H1 (cell line): ENCODE results near the gene RPL36AL. TPM values are rescaled to one million over a fixed set of nuclear protein-coding genes. Genes with fewer than 3 reads are reported as not detected.
A peak's percentile ranks its signal among the peaks of the same experiment; 100 is the strongest.

Experiments
- CTCF ChIA-PET: fragments of 300-600 bp; sonication (Branson Sonifier 250); formaldehyde crosslinking; loops from one replicate; lab custom pipeline; 2021; ENCODE audit not compliant: partially characterized antibody; lab: Charles Lee
- POLR2A ChIA-PET: fragments of 300-600 bp; sonication (Branson Sonifier 250); formaldehyde crosslinking; loops from one replicate; lab custom pipeline; 2021; ENCODE audit warnings: inconsistent platforms; ENCODE audit not compliant: partially characterized antibody; lab: Charles Lee
- DNase-seq, 2 experiments: peaks; one replicate each; pipeline versions ENCODE4 v3.0.0 to v3.0.0-alpha.2; 2010 to 2022; ENCODE audit warnings: low spot score in 2 of 2, low read depth in 1 of 2, mixed read lengths in 1 of 2
- FAIRE-seq: peaks from 2 replicates; lab custom pipeline; 2011; peaks lifted over from hg19 to GRCh38; lab: Jason Lieb, UNC
- H2AFZ ChIP-seq: 2 replicates; pipeline ENCODE4 v1.8.1; 2012; ENCODE audit warnings: low read length, inconsistent platforms
- H2AK5ac ChIP-seq: 2 replicates; pipeline ENCODE4 v1.6.1; 2013; ENCODE audit warnings: low read depth, low read length
- H2BK120ac ChIP-seq: replicated peaks from 2 replicates; pipeline ENCODE3; 2013; ENCODE audit warnings: low read depth, low read length, inconsistent platforms
- H2BK12ac ChIP-seq: 2 replicates; pipeline ENCODE4 v1.6.1; 2013; ENCODE audit warnings: low read depth, low read length
- H2BK15ac ChIP-seq: 2 replicates; pipeline ENCODE4 v1.6.1; 2013; ENCODE audit warnings: low read length
- H2BK20ac ChIP-seq: 2 replicates; pipeline ENCODE4 v1.6.1; 2013; ENCODE audit warnings: low read length
- H2BK5ac ChIP-seq: 2 replicates; pipeline ENCODE4 v1.6.1; 2013; ENCODE audit warnings: low read depth, low read length
- H3K14ac ChIP-seq: 2 replicates; pipeline ENCODE4 v1.6.1; 2013; ENCODE audit warnings: inconsistent platforms; ENCODE audit not compliant: insufficient read length
- H3K18ac ChIP-seq: 2 replicates; pipeline ENCODE4 v1.6.1; 2013; ENCODE audit warnings: low read length; ENCODE audit errors: extremely low read depth
- H3K23ac ChIP-seq: 2 replicates; pipeline ENCODE4 v1.6.1; 2013; ENCODE audit warnings: inconsistent platforms; ENCODE audit not compliant: insufficient read length
- H3K23me2 ChIP-seq: 2 replicates; pipeline ENCODE4 v1.6.1; 2013; ENCODE audit warnings: low read depth, low read length
- H3K27ac ChIP-seq: 2 replicates; pipeline ENCODE4 v1.6.1; 2011; ENCODE audit warnings: low read depth, low read length, inconsistent platforms
- H3K27me3 ChIP-seq, 4 experiments: replicated peaks in 1 of 4; 1 replicate in 1 of 4; 2 replicates in 3 of 4; pipeline versions ENCODE4 v1.6.1 to v1.8.1; 2011 to 2013; ENCODE audit warnings: low read length in 3 of 4, mild to moderate bottlenecking in 3 of 4, inconsistent platforms in 2 of 4, mixed read lengths in 2 of 4, moderate library complexity in 1 of 4; ENCODE audit not compliant: control insufficient read depth in 3 of 4, insufficient read depth in 3 of 4; ENCODE audit errors: extremely low read depth in 1 of 4
- H3K36me3 ChIP-seq, 4 experiments: 2 replicates each; pipeline versions ENCODE4 v1.6.1 to v1.8.1; 2011 to 2013; ENCODE audit warnings: mild to moderate bottlenecking in 4 of 4, low read length in 3 of 4, moderate library complexity in 2 of 4, control low read depth in 1 of 4, inconsistent platforms in 1 of 4; ENCODE audit not compliant: insufficient read depth in 4 of 4, control insufficient read depth in 2 of 4
- H3K4ac ChIP-seq: replicated peaks from 2 replicates; pipeline ENCODE3; 2013; ENCODE audit warnings: low read length, low read depth, mixed read lengths, inconsistent platforms; ENCODE audit not compliant: insufficient read length
- H3K4me1 ChIP-seq, 4 experiments: replicated peaks in 1 of 4; 1 replicate in 1 of 4; 2 replicates in 3 of 4; pipeline versions ENCODE4 v1.6.1 to v1.8.1; 2011 to 2013; ENCODE audit warnings: low read length in 3 of 4, inconsistent platforms in 2 of 4, mixed read lengths in 1 of 4; ENCODE audit not compliant: insufficient read depth in 4 of 4, control insufficient read depth in 3 of 4
- H3K4me2 ChIP-seq, 2 experiments: 2 replicates each; pipeline versions ENCODE4 v1.6.1 to v1.8.1; 2011 to 2013; ENCODE audit warnings: low read depth in 2 of 2, low read length in 2 of 2, control low read depth in 1 of 2, inconsistent platforms in 1 of 2, mild to moderate bottlenecking in 1 of 2; ENCODE audit not compliant: insufficient read depth in 1 of 2
- H3K4me3 ChIP-seq, 4 experiments: fragments of 200-600, 300-600 bp in 1 of 4; sonication (generic), shearing (Covaris generic), sonication (Bioruptor Twin) in 1 of 4; 2 replicates each; pipeline versions ENCODE4 v1.5.1 to v1.8.1; 2011 to 2016; ENCODE audit warnings: low read length in 4 of 4, low read depth in 3 of 4, control low read depth in 2 of 4, inconsistent platforms in 2 of 4, mild to moderate bottlenecking in 2 of 4, mixed read lengths in 1 of 4, moderate library complexity in 1 of 4; ENCODE audit not compliant: insufficient read depth in 2 of 4; ENCODE audit errors: extremely low read depth in 1 of 4
- H3K56ac ChIP-seq: replicated peaks from 2 replicates; pipeline ENCODE3; 2013; ENCODE audit warnings: low read depth, mild to moderate bottlenecking, mixed read lengths, low read length, inconsistent platforms; ENCODE audit not compliant: insufficient read length
- H3K79me1 ChIP-seq: 2 replicates; pipeline ENCODE4 v1.6.1; 2013; ENCODE audit warnings: low read depth, low read length, control low read depth
- H3K79me2 ChIP-seq, 2 experiments: 2 replicates each; pipeline versions ENCODE4 v1.6.1 to v1.8.1; 2012 to 2013; ENCODE audit warnings: low read length in 2 of 2, mild to moderate bottlenecking in 2 of 2, inconsistent platforms in 1 of 2; ENCODE audit not compliant: insufficient read depth in 2 of 2, control insufficient read depth in 1 of 2
- H3K9ac ChIP-seq, 4 experiments: replicated peaks in 1 of 4; 1 replicate in 1 of 4; 2 replicates in 3 of 4; pipeline versions ENCODE4 v1.6.1 to v1.8.1; 2011 to 2013; ENCODE audit warnings: low read depth in 3 of 4, low read length in 3 of 4, control low read depth in 2 of 4, mild to moderate bottlenecking in 2 of 4, moderate library complexity in 2 of 4, inconsistent platforms in 1 of 4; ENCODE audit errors: extremely low read depth in 1 of 4
- H3K9me3 ChIP-seq, 2 experiments: 2 replicates each; pipeline versions ENCODE4 v1.6.1 to v1.8.1; 2012 to 2013; ENCODE audit warnings: mild to moderate bottlenecking in 2 of 2, moderate library complexity in 2 of 2, control low read depth in 1 of 2, inconsistent platforms in 1 of 2, low read depth in 1 of 2, low read length in 1 of 2, mixed read lengths in 1 of 2; ENCODE audit not compliant: insufficient read depth in 2 of 2
- H4K20me1 ChIP-seq, 2 experiments: replicated peaks in 1 of 2; 2 replicates each; pipeline versions ENCODE3 to v1.8.1; 2011 to 2013; ENCODE audit warnings: inconsistent platforms in 2 of 2, low read length in 2 of 2, mild to moderate bottlenecking in 1 of 2; ENCODE audit not compliant: insufficient read depth in 2 of 2, control insufficient read depth in 1 of 2
- H4K5ac ChIP-seq: 2 replicates; pipeline ENCODE4 v1.6.1; 2013; ENCODE audit warnings: low read length, low read depth, mixed read lengths, inconsistent platforms; ENCODE audit not compliant: insufficient read length
- H4K8ac ChIP-seq: 2 replicates; pipeline ENCODE4 v1.8.0; 2013; ENCODE audit warnings: mild to moderate bottlenecking, moderate library complexity, low read length, inconsistent platforms; ENCODE audit not compliant: insufficient read depth; ENCODE audit errors: extremely low read depth
- H4K91ac ChIP-seq: replicated peaks from 2 replicates; pipeline ENCODE3; 2013; ENCODE audit warnings: low read length, mixed read lengths, inconsistent platforms; ENCODE audit not compliant: insufficient read length
- CHD2 ChIP-seq: IDR thresholded peaks from 2 replicates; pipeline ENCODE4 v1.6.1; 2012; ENCODE audit warnings: low read length, improper control_type of control experiment
- JUN ChIP-seq: IDR thresholded peaks from 2 replicates; pipeline ENCODE4 v1.6.1; 2011; ENCODE audit warnings: low read depth, mild to moderate bottlenecking, improper control_type of control experiment, low read length
- KDM4A ChIP-seq: IDR thresholded peaks from one replicate; pipeline ENCODE4 v1.7.1; 2012; ENCODE audit warnings: low read depth, mild to moderate bottlenecking, moderate library complexity, low read length, inconsistent platforms; ENCODE audit not compliant: severe bottlenecking
- KDM5A ChIP-seq: fragments of 200-600 bp; IDR thresholded peaks from 2 replicates; pipeline ENCODE4 v1.7.1; 2012; ENCODE audit warnings: mild to moderate bottlenecking, low read length, inconsistent platforms, mixed read lengths
- PHF8 ChIP-seq: fragments of 200-600 bp; sonication (generic); conservative IDR thresholded peaks from 2 replicates; pipeline ENCODE4 v1.7.1; 2012; ENCODE audit warnings: low read depth, mild to moderate bottlenecking, inconsistent platforms, low read length, moderate library complexity
- RAD21 ChIP-seq, 2 experiments: IDR thresholded peaks in 1 of 2; conservative IDR thresholded peaks in 1 of 2; 2 replicates each; pipeline ENCODE4 v1.6.1; 2011; ENCODE audit warnings: low read depth in 2 of 2, low read length in 2 of 2, improper control_type of control experiment in 1 of 2, inconsistent platforms in 1 of 2, mild to moderate bottlenecking in 1 of 2, moderate library complexity in 1 of 2
- SP2 ChIP-seq: IDR thresholded peaks from 2 replicates; pipeline ENCODE4 v1.6.1; 2012; ENCODE audit warnings: mild to moderate bottlenecking, low read length, inconsistent platforms
- TAF1 ChIP-seq: IDR thresholded peaks from 2 replicates; pipeline ENCODE4 v1.6.1; 2011; ENCODE audit warnings: mild to moderate bottlenecking, low read depth, low read length
- WGBS, 2 experiments: shearing (Covaris generic) in 1 of 2; methylation state at CpG; one replicate each; pipeline versions ENCODE4 v1.1.6 to v1.1.7; 2013 to 2015; ENCODE audit warnings: low lambda C conversion rate in 2 of 2, mixed read lengths in 2 of 2, inconsistent platforms in 1 of 2, low coverage in 1 of 2, missing lambda C conversion rate in 1 of 2; ENCODE audit not compliant: insufficient replicate concordance in 2 of 2, insufficient coverage in 1 of 2, insufficient read length in 1 of 2; ENCODE audit errors: extremely low coverage in 1 of 2, missing lambda C conversion rate in 1 of 2; 5-methylcytosine and 5-hydroxymethylcytosine counted together
- polyA plus RNA-seq, 7 experiments: library from polyadenylated mRNA; depleted of rRNA in 3 of 7; stranded (reverse) in 5 of 7; unstranded in 2 of 7; fragments of >200 nt in 5 of 7; fragments of 200-250 nt in 2 of 7; gene quantifications; 1 replicate in 5 of 7; 2 replicates in 1 of 7; 4 replicates in 1 of 7; pipeline versions ENCODE4 v1.2.1 to v1.2.3, GENCODE V29; 2011 to 2013; ENCODE audit warnings: missing spikeins in 2 of 7, mixed read lengths in 2 of 7
- total RNA-seq: library from RNA; stranded (reverse); fragmentation: NEBNext Ultra II Directional; extraction: Animal tissue kit (Norgen Biotek cat#: 25700); gene quantifications from 2 replicates; pipeline ENCODE4 v1.2.1, GENCODE V29; 2021
- TF ChIP-seq, protein P1 (sequence below): IDR thresholded peaks from 2 replicates; pipeline ENCODE4 v1.6.1; 2011; ENCODE audit warnings: low read length, improper control_type of control experiment

Gene RPL36AL
- total and polyA plus RNA-seq, 2 of the 8 experiments (the other 6 are each of a cell fraction or from before 2014, with no cell fraction given): 138 to 230 TPM

DNA sequence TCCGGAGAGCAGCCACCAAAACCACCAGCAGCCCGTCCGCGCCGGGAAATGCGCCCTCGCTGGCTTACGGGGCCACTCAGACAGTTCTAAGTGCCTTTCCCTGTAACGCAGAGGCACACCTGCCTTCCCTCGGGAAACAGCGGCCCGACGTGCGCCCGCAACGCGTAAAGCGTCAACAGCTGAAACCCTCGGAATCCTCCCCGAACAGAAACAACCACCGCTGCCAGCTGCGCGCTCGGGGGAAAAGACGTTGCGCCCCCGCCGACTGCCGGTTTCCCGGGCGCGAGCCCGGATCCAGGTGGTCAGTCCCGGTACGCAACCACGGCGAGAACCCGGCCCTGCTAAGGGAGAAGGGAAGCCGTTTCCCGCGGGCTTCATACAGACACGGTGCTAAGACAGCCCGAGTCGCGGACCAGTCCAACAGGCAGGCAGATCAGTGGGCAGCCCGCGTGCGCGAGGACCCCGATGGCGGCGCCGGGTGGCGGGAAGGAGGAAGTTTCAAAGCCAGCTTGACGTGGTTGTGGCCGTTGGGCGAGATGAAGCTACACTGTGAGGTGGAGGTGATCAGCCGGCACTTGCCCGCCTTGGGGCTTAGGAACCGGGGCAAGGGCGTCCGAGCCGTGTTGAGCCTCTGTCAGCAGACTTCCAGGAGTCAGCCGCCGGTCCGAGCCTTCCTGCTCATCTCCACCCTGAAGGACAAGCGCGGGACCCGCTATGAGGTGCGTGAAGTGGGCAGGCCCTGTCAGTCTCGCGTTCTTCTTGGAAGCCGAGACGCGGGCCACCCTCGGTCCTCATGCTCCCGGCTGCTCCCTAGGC, 21.7 kb downstream of the RPL36AL start, which contains the start of gene LRR1:
TSS of gene LRR1 (plus strand) at position 456 of the 816 bp plus-strand sequence. CDS start at position 537, 81 bp downstream.
- Histone ChIP-seq H2BK20ac (no peak within 1 kb of the TSS), H3K4me3 (peak within 1 kb of the TSS; percentile 61 to 98 (median 92)), H3K36me3 (peaks cover 0 to 10% (median 0%) of the 10 kb centered on the region in 4 experiments; a peak in 3 of 8 replicates), H2AK5ac (no peak within 1 kb of the TSS), H3K79me2 (peaks cover 0 to 25% of the 10 kb centered on the region in 2 experiments; a peak in 2 of 4 replicates), H3K18ac (peak within 1 kb of the TSS; percentile 98), H3K23me2 (peaks cover 2% of the 10 kb centered on the region; the same call in 1 of the 2 replicates), H2AFZ (peak within 1 kb of the TSS; percentile 87), H2BK120ac (no peak within 1 kb of the TSS), H2BK12ac (peak within 1 kb of the TSS; percentile 72), H3K9me3 (no peaks in the 10 kb centered on the region), H3K9ac (peak within 1 kb of the TSS; percentile 93 to 97 (median 96)), H4K20me1 (peaks cover 0 to 2% of the 10 kb centered on the region in 2 experiments), H3K56ac (peak within 1 kb of the TSS; percentile 78), H2BK5ac (peak within 1 kb of the TSS; percentile 94), H3K79me1 (no peaks in the 10 kb centered on the region; the same call in 1 of the 2 replicates), H3K4me2 (peak within 1 kb of the TSS; percentile 71 to 90), H4K8ac (peak within 1 kb of the TSS; percentile 99), H2BK15ac (peak within 1 kb of the TSS; percentile 98; the same call in 1 of the 2 replicates), H4K91ac (peak within 1 kb of the TSS; percentile 87), H3K27ac (peak within 1 kb of the TSS; percentile 95), H3K23ac (peak within 1 kb of the TSS; percentile 10), H3K14ac (no peak within 1 kb of the TSS), H3K4ac (peak within 1 kb of the TSS; percentile 94), H3K4me1 (0 out of 7 replicates have a peak, but pooled peaks cover 0 to 2% (median 0%) of the 10 kb centered on the region in 4 experiments), H4K5ac (peak within 1 kb of the TSS; percentile 87), H3K27me3 (no peaks in the 10 kb centered on the region)
- 2% methylated on average over 73 of the region's 77 CpGs; no CpG with 5 or more reads in 1 of the 2 experiments for WGBS, 2 experiments
- DNase-seq: peak in 1 of 2 experiments; percentile 96
- POLR2A ChIA-PET: interaction anchor here (0.7 to 7.4 kb wide), 14 partner anchors 9 to 1739 kb away, joined by 3 to 169 read pairs (median 5); partner anchors contain the start of genes DNAAF2, KLHDC1, MGAT2 and NEMF
- no peak for FAIRE-seq
- CTCF ChIA-PET: interaction anchor here (0.8 to 2.5 kb wide), 4 partner anchors 12 to 137 kb away, joined by 3 to 18 read pairs (median 4); partner anchors contain the start of gene RPS29
- TF ChIP-seq SP2: no peak
- no peak for TF ChIP-seq KDM5A
- TF ChIP-seq TAF1: peak; percentile 97
- peak; percentile 89 for TF ChIP-seq PHF8
- TF ChIP-seq, protein P1, sequence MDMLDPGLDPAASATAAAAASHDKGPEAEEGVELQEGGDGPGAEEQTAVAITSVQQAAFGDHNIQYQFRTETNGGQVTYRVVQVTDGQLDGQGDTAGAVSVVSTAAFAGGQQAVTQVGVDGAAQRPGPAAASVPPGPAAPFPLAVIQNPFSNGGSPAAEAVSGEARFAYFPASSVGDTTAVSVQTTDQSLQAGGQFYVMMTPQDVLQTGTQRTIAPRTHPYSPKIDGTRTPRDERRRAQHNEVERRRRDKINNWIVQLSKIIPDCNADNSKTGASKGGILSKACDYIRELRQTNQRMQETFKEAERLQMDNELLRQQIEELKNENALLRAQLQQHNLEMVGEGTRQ: no peak
- TF ChIP-seq RAD21 (IDR thresholded peaks at IDR 0.05 in 1 of 2, conservative IDR thresholded peaks at IDR 0.05 in 1 of 2; ENCODE audit: low read depth in 2 of 2, low read length in 2 of 2): no peak
- TF ChIP-seq JUN: no peak
- TF ChIP-seq KDM4A: no peak
- TF ChIP-seq CHD2: peak; percentile 78
